NAMALWA (cell line): ENCODE data around the gene NEK3.
A peak's percentile ranks its signal among the peaks of the same experiment; 100 is the strongest.
"Not testable (repeated sequence)": the region's sequence is repeated elsewhere in the genome, so short reads cannot be mapped to it uniquely, and the experiment has no call there.

ENCODE experiments used
- DNase-seq: peaks from one replicate; pipeline ENCODE4 v3.0.0-alpha.2; 2015; ENCODE audit warnings: low spot score

The NEK3 gene

GRCh38 chr13:52169839-52170238, 10.4 kb upstream of the NEK3 start:
- no peak for DNase-seq

- DNase-seq: no peak
Measured at GRCh38 chr13:52165411-52165810, 6.0 kb upstream of the NEK3 start.

- DNase-seq: no peak
Measured at GRCh38 chr13:52164989-52165388, 5.6 kb upstream of the NEK3 start.

- DNase-seq: not testable (repeated sequence)
Measured at GRCh38 chr13:52163878-52164277, 4.5 kb upstream of the NEK3 start.

GRCh38 chr13:52162279-52163101, 3.1 kb upstream of the NEK3 start:
- DNase-seq: no peak

- no peak for DNase-seq
Measured at GRCh38 chr13:52161181-52161646, 1.8 kb upstream of the NEK3 start.

GRCh38 chr13:52160506-52160905, 1.1 kb upstream of the NEK3 start:
- no peak for DNase-seq

GRCh38 chr13:52160053-52160452, 656 bp upstream of the NEK3 start:
- no peak for DNase-seq

GRCh38 chr13:52158629-52159158, 703 bp downstream of the NEK3 start:
- DNase-seq: peak; percentile 7

GRCh38 chr13:52156724-52157261, 2.6 kb downstream of the NEK3 start:
- no peak for DNase-seq

- DNase-seq: no peak
Measured at GRCh38 chr13:52155177-52155576, 4.2 kb downstream of the NEK3 start.

GRCh38 chr13:52147225-52147624, 12.2 kb downstream of the NEK3 start:
- DNase-seq: no peak

GRCh38 chr13:52141299-52141698, 18.1 kb downstream of the NEK3 start:
- no peak for DNase-seq

- DNase-seq: no peak
Measured at GRCh38 chr13:52137489-52137888, 21.9 kb downstream of the NEK3 start.

- DNase-seq: no peak
Measured at GRCh38 chr13:52136763-52137162, 22.6 kb downstream of the NEK3 start.

- no peak for DNase-seq
Measured at GRCh38 chr13:52130641-52131040, 28.8 kb downstream of the NEK3 start.

GRCh38 chr13:52128714-52129700, 30.4 kb downstream of the NEK3 start, which contains the start of gene NEK5:
Gene NEK5, minus strand, starts transcription at chr13:52129073. Its CDS starts 1,591 bp downstream, at chr13:52127482.
- no peak for DNase-seq

- DNase-seq: peak; percentile 72
Measured at GRCh38 chr13:52127783-52128702, 31.4 kb downstream of the NEK3 start.

GRCh38 chr13:52127378-52127777, 32.0 kb downstream of the NEK3 start:
- DNase-seq: no peak

GRCh38 chr13:52125547-52125946, 33.9 kb downstream of the NEK3 start:
- no peak for DNase-seq

GRCh38 chr13:52118595-52118994, 40.8 kb downstream of the NEK3 start:
- DNase-seq: no peak
